Fibroblast of lung (primary cell): ENCODE results near the gene AGBL1. TPM values are rescaled to one million over a fixed set of nuclear protein-coding genes. Genes with fewer than 3 reads are reported as not detected.

Experiments used
- DNase-seq, 2 donors: peaks; one replicate each; pipeline versions ENCODE4 v3.0.0 to v3.0.0-alpha.2; 2010; ENCODE audit warnings: low read depth in 2 of 2
- H2AFZ ChIP-seq: 2 replicates; pipeline ENCODE4 v1.5.1; 2012; ENCODE audit warnings: low read length, control low read depth, inconsistent platforms
- H3K27ac ChIP-seq: 2 replicates; pipeline ENCODE4 v1.5.1; 2011; ENCODE audit warnings: low read length, control low read depth; ENCODE audit not compliant: insufficient read depth
- H3K27me3 ChIP-seq: 2 replicates; pipeline ENCODE4 v1.5.1; 2011; ENCODE audit warnings: mild to moderate bottlenecking, low read length; ENCODE audit not compliant: control insufficient read depth, insufficient read depth
- H3K36me3 ChIP-seq: 2 replicates; pipeline ENCODE4 v1.5.1; 2011; ENCODE audit warnings: low read length; ENCODE audit not compliant: control insufficient read depth, insufficient read depth
- H3K4me1 ChIP-seq: 2 replicates; pipeline ENCODE4 v1.5.1; 2011; ENCODE audit warnings: low read length; ENCODE audit not compliant: control insufficient read depth, insufficient read depth; ENCODE audit errors: extremely low read depth
- H3K4me2 ChIP-seq: 2 replicates; pipeline ENCODE4 v1.5.1; 2011; ENCODE audit warnings: low read length, control low read depth; ENCODE audit not compliant: insufficient read depth; ENCODE audit errors: extremely low read depth
- H3K4me3 ChIP-seq, 4 experiments: fragments of 200-600 bp in 1 of 4; sonication (generic) in 1 of 4; replicated peaks in 1 of 4; 2 replicates each; pipeline ENCODE4 v1.5.1; 2011 to 2016; ENCODE audit warnings: low read length in 4 of 4, low read depth in 3 of 4, mild to moderate bottlenecking in 3 of 4, control low read depth in 2 of 4, inconsistent platforms in 1 of 4, mixed read lengths in 1 of 4; ENCODE audit not compliant: insufficient read depth in 1 of 4; ENCODE audit errors: control extremely low read depth in 1 of 4
- H3K79me2 ChIP-seq: 2 replicates; pipeline ENCODE4 v1.5.1; 2012; ENCODE audit warnings: mild to moderate bottlenecking, low read length, inconsistent platforms; ENCODE audit not compliant: control insufficient read depth, insufficient read depth
- H3K9ac ChIP-seq: 2 replicates; pipeline ENCODE4 v1.5.1; 2011; ENCODE audit warnings: mild to moderate bottlenecking, low read length, control low read depth; ENCODE audit not compliant: insufficient read depth
- H3K9me3 ChIP-seq: 2 replicates; pipeline ENCODE4 v1.5.1; 2012; ENCODE audit warnings: low read depth, low read length; ENCODE audit not compliant: control insufficient read depth, insufficient read depth
- H4K20me1 ChIP-seq: 2 replicates; pipeline ENCODE4 v1.5.1; 2011; ENCODE audit warnings: low read length; ENCODE audit not compliant: control insufficient read depth, insufficient read depth; ENCODE audit errors: extremely low read depth
- EZH2 ChIP-seq: IDR thresholded peaks from 2 replicates; pipeline ENCODE4 v1.5.1; 2012; ENCODE audit warnings: low read length, control low read depth, mild to moderate bottlenecking; ENCODE audit errors: missing control alignments
- polyA plus RNA-seq, 2 donors: library from polyadenylated mRNA; depleted of rRNA in 1 of 2; stranded (reverse) in 1 of 2; unstranded in 1 of 2; fragments of >200 nt; gene quantifications; 2 replicates each; pipeline ENCODE4 v1.2.1, GENCODE V29; 2011 to 2012; ENCODE audit warnings: missing spikeins in 1 of 2
- total RNA-seq: library from RNA; depleted of rRNA; stranded (reverse); fragments of >200 nt; gene quantifications from 2 replicates; pipeline ENCODE4 v1.2.1, GENCODE V29; 2014
- TF ChIP-seq, protein P1 (sequence below), 2 donors: IDR thresholded peaks in 1 of 2; conservative IDR thresholded peaks in 1 of 2; 1 replicate in 1 of 2; 2 replicates in 1 of 2; pipeline ENCODE4 v1.5.1; 2011 to 2012; ENCODE audit warnings: low read length in 2 of 2, control low read depth in 1 of 2, inconsistent platforms in 1 of 2, low read depth in 1 of 2, mild to moderate bottlenecking in 1 of 2

AGBL1 gene
- total and polyA plus RNA-seq, 2 donors (not counting 1 experiment from before 2014, with no cell fraction given) = not detected

- no peak overlapping the region for H2AFZ ChIP-seq
These were observed 543.6 kb downstream of the AGBL1 start for GRCh38 chr15:86623236-86623635.

GRCh38 chr15:86624261-86625036 is 544.8 kb downstream of the AGBL1 start:
- TF ChIP-seq EZH2 = no peak
- TF ChIP-seq, protein P1, sequence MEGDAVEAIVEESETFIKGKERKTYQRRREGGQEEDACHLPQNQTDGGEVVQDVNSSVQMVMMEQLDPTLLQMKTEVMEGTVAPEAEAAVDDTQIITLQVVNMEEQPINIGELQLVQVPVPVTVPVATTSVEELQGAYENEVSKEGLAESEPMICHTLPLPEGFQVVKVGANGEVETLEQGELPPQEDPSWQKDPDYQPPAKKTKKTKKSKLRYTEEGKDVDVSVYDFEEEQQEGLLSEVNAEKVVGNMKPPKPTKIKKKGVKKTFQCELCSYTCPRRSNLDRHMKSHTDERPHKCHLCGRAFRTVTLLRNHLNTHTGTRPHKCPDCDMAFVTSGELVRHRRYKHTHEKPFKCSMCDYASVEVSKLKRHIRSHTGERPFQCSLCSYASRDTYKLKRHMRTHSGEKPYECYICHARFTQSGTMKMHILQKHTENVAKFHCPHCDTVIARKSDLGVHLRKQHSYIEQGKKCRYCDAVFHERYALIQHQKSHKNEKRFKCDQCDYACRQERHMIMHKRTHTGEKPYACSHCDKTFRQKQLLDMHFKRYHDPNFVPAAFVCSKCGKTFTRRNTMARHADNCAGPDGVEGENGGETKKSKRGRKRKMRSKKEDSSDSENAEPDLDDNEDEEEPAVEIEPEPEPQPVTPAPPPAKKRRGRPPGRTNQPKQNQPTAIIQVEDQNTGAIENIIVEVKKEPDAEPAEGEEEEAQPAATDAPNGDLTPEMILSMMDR (conservative IDR thresholded peaks at IDR 0.05 in 1 of 2, IDR thresholded peaks at IDR 0.05 in 1 of 2; ENCODE audit: low read depth in 1 of 2, low read length in 2 of 2) = peak; percentile 19 to 50
- Histone ChIP-seq H3K4me2 (no peak overlapping the region), H2AFZ (no peak overlapping the region), H3K9ac (no peak overlapping the region), H3K79me2 (no peaks in the 10 kb centered on the region), H3K4me1 (no peaks in the 10 kb centered on the region), H4K20me1 (no peaks in the 10 kb centered on the region), H3K4me3 (no peak overlapping the region), H3K27ac (no peak overlapping the region), H3K9me3 (no peaks in the 10 kb centered on the region), H3K36me3 (no peaks in the 10 kb centered on the region), H3K27me3 (no peaks in the 10 kb centered on the region)
- DNase-seq = peak; percentile 85 to 94

More at GRCh38 chr15:86623236-86623635, 543.6 kb downstream of the AGBL1 start:
- Histone ChIP-seq H3K27me3 (no peaks in the 10 kb centered on the region), H3K79me2 (no peaks in the 10 kb centered on the region), H3K4me2 (no peak overlapping the region), H3K4me1 (no peaks in the 10 kb centered on the region), H3K27ac (no peak overlapping the region), H3K36me3 (no peaks in the 10 kb centered on the region), H4K20me1 (no peaks in the 10 kb centered on the region), H3K9me3 (no peaks in the 10 kb centered on the region), H3K9ac (no peak overlapping the region), H3K4me3 (no peak overlapping the region)
- no peak for DNase-seq
- TF ChIP-seq EZH2 = no peak
- TF ChIP-seq, protein P1 (conservative IDR thresholded peaks at IDR 0.05 in 1 of 2, IDR thresholded peaks at IDR 0.05 in 1 of 2; ENCODE audit: low read depth in 1 of 2, low read length in 2 of 2) = no peak

DNA sequence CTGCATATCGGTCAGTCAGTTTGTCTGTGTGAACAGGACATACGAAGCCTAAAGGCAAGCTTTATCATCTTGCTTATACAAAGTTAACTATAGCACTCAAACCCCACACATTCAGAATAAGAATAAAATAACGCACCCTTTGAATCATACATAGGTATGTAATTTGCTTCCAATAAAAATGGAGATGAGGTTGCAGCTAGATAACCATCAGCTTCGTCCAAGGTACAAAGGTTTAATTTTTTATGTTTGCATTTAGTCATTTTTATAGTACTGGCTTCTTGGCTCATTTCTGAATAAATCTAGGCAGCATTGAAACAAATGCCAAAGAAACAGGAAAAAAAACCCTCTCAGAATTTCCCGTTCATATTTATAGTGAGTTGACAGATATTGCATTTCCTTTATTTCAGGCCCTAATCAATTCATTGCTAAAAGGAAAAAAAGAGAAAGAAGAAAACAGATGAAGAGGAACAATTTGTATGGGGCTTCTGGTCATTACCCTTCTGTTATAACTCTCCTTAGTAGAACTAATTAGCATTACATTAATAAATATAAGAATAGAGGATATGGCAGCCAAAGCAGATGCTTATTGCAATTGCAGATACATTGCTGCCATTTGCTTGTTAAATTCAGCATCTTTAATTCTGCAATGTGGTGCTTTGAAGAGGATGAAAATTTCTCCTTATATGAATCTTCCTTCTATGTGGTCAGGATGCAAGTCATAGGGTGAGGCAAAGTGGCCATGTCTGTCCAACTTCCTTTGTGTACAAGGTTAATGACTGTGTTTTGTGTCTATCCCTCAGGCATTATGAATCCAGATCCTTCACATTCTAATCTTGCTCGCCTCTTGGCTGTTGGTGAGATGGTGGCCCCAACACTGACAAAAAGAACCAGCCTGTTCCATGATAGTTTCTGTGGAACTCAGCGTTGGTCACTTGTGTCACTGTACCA is 550.0 kb downstream of the AGBL1 start:
- Histone ChIP-seq H4K20me1 (no peaks in the 10 kb centered on the region), H3K4me2 (no peak overlapping the region), H2AFZ (no peak overlapping the region), H3K79me2 (no peaks in the 10 kb centered on the region), H3K4me3 (no peak overlapping the region), H3K9me3 (no peaks in the 10 kb centered on the region), H3K4me1 (no peaks in the 10 kb centered on the region), H3K36me3 (no peaks in the 10 kb centered on the region), H3K27me3 (no peaks in the 10 kb centered on the region), H3K9ac (no peak overlapping the region), H3K27ac (no peak overlapping the region)
- peak in 1 of 2 donors; percentile 17 for DNase-seq
- no peak for TF ChIP-seq EZH2
- TF ChIP-seq, protein P1 (conservative IDR thresholded peaks at IDR 0.05 in 1 of 2, IDR thresholded peaks at IDR 0.05 in 1 of 2; ENCODE audit: low read depth in 1 of 2, low read length in 2 of 2) = no peak
